ENCODE measurements around the gene WWOX.
"Not testable (repeated sequence)": the region's sequence is repeated elsewhere in the genome, so short reads cannot be mapped to it uniquely, and the experiment has no call there.

The WWOX gene

GRCh38 chr16:78592111-78592510, 492.7 kb downstream of the WWOX start:
- no peak for DNase-seq

GRCh38 chr16:78593352-78593751, 493.9 kb downstream of the WWOX start:
- DNase-seq, result no peak

GRCh38 chr16:78594191-78594590, 494.7 kb downstream of the WWOX start:
- no peak for DNase-seq

GRCh38 chr16:78596348-78596995, 497.0 kb downstream of the WWOX start:
- no peak for DNase-seq

GRCh38 chr16:78596996-78597422, 497.6 kb downstream of the WWOX start:
- no peak for DNase-seq

- no peak for DNase-seq
Measured at GRCh38 chr16:78597809-78598570, 498.5 kb downstream of the WWOX start.

- DNase-seq, result no peak
Measured at GRCh38 chr16:78599271-78599670, 499.8 kb downstream of the WWOX start.

- DNase-seq, result not testable (repeated sequence)
Measured at GRCh38 chr16:78604423-78605062, 505.1 kb downstream of the WWOX start.

- DNase-seq, result no peak
Measured at GRCh38 chr16:78605548-78606101, 506.2 kb downstream of the WWOX start.

GRCh38 chr16:78606545-78606944, 507.1 kb downstream of the WWOX start:
- no peak for DNase-seq

GRCh38 chr16:78607022-78607421, 507.6 kb downstream of the WWOX start:
- DNase-seq, result no peak

GRCh38 chr16:78607465-78607864, 508.0 kb downstream of the WWOX start:
- DNase-seq, result no peak

GRCh38 chr16:78608305-78608776, 508.9 kb downstream of the WWOX start:
- DNase-seq, result no peak

GRCh38 chr16:78609402-78610274, 510.2 kb downstream of the WWOX start:
- no peak for DNase-seq

GRCh38 chr16:78611318-78611717, 511.9 kb downstream of the WWOX start:
- DNase-seq, result no peak

GRCh38 chr16:78619811-78620210, 520.4 kb downstream of the WWOX start:
- DNase-seq, result no peak

GRCh38 chr16:78620291-78620690, 520.8 kb downstream of the WWOX start:
- DNase-seq, result no peak

GRCh38 chr16:78623796-78624195, 524.3 kb downstream of the WWOX start:
- no peak for DNase-seq

GRCh38 chr16:78624366-78624765, 524.9 kb downstream of the WWOX start:
- DNase-seq, result no peak

GRCh38 chr16:78628461-78629045, 529.1 kb downstream of the WWOX start:
- DNase-seq, result no peak

GRCh38 chr16:78629173-78629572, 529.7 kb downstream of the WWOX start:
- no peak for DNase-seq

GRCh38 chr16:78630102-78630501, 530.6 kb downstream of the WWOX start:
- DNase-seq, result no peak

Measured in NCI-H524 treated with DMSO at 0.1 percent for 48 hours (cell line).